IPS DF 4.7 (cell line): ENCODE measurements around the gene AXIN1.
"Not testable (repeated sequence)": the region's sequence is repeated elsewhere in the genome, so short reads cannot be mapped to it uniquely, and the experiment has no call there.

Source experiments
- DNase-seq: peaks from one replicate; pipeline ENCODE4 v3.0.0-alpha.2; 2013; ENCODE audit warnings: low spot score; ENCODE audit errors: extremely low read depth

The AXIN1 gene

DNA sequence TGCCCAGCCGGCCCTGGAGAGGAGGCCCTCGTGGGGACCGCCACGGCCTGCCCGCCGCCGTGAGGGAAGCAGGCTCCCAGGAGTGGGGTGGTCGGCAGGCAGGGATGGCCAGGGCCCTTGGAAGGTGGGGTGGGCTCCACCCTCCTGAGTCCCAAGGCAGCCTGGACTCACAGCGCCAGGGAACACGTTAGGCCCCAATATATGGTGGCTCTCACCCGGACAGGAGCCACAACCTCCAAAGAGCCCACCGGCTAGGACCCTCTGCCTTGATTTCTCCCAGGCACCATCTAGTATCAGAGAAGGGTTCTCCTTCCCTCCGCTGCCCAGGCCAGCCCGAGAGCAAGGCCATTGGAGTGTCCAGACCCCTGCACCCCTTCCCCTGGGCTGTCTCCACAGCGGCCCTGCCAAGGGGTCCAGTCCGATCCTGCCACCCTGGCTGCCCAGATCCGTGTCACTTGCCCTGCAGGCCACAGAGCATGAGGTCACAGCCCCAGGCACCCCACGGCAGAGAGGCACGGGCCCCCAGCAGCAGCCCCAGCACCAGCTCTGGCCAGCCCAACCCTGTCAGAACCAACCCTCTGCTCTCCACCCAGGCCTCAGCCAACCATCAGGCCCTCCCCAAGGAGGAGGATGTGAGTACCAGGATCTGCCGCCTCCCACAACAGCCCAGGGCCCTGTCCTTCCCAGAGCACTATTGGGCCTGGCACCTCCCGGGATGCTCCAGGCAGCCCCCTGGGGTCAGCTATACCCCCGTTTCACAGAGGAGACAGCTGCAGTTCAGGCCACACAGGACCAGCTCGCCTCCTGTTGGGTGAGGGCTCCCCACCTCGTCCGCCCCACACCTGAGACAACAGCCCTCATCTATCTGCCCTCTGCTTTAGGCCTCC lies 1.1 kb upstream of the AXIN1 start:
- no peak for DNase-seq

GRCh38 chr16:351804-352520 lies 561 bp downstream of the AXIN1 start:
- no peak for DNase-seq

- DNase-seq = no peak
These were observed 2.3 kb downstream of the AXIN1 start for GRCh38 chr16:350203-350602.

- no peak for DNase-seq
These were observed 3.3 kb downstream of the AXIN1 start for GRCh38 chr16:349211-349610.

DNA sequence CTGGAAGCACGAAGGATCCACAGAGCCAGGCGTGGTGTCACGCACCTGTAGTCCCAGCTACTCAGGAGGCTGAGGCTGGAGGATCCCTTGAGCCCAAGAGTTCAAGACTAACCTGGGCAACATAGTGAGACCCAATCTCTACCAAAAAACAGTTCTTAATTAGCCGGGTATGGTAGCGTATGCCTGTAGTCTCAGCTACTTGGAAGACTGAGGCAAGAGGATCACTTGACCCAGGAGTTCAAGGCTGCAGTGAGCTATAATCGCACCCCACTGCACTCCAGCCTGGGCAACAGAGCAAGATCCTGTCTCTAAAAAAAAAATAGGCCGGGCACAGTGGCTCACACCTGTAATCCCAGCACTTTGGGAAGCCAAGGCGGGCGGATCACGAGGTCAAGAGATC lies 4.0 kb downstream of the AXIN1 start:
- DNase-seq = not testable (repeated sequence)

DNA sequence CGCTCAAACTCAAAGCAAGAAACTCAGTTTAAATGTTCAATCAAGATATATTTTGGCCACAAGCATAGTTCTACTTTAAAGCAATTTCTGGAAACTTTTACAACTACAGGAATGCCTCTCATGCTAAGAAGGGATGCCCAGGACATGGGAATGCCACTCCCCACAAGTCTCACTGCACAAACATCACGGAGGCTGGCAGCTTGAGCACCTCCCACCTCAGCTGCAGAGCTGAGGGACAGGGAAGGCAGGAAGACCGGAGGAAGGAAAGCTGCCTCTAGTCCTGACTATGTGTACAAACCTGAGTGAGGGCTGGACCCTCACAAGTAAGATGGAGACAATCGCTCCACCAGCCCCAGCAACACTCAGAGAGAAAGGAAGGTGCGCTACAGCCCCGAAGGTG lies 5.3 kb downstream of the AXIN1 start:
- DNase-seq = no peak

- no peak for DNase-seq
These were observed 5.9 kb downstream of the AXIN1 start for GRCh38 chr16:346587-346986.

- DNase-seq = no peak
These were observed 6.8 kb downstream of the AXIN1 start for GRCh38 chr16:345772-346171.

- no peak for DNase-seq
These were observed 9.9 kb downstream of the AXIN1 start for GRCh38 chr16:342455-343213.

- not testable (repeated sequence) for DNase-seq
These were observed 10.6 kb downstream of the AXIN1 start for GRCh38 chr16:341974-342336.

DNA sequence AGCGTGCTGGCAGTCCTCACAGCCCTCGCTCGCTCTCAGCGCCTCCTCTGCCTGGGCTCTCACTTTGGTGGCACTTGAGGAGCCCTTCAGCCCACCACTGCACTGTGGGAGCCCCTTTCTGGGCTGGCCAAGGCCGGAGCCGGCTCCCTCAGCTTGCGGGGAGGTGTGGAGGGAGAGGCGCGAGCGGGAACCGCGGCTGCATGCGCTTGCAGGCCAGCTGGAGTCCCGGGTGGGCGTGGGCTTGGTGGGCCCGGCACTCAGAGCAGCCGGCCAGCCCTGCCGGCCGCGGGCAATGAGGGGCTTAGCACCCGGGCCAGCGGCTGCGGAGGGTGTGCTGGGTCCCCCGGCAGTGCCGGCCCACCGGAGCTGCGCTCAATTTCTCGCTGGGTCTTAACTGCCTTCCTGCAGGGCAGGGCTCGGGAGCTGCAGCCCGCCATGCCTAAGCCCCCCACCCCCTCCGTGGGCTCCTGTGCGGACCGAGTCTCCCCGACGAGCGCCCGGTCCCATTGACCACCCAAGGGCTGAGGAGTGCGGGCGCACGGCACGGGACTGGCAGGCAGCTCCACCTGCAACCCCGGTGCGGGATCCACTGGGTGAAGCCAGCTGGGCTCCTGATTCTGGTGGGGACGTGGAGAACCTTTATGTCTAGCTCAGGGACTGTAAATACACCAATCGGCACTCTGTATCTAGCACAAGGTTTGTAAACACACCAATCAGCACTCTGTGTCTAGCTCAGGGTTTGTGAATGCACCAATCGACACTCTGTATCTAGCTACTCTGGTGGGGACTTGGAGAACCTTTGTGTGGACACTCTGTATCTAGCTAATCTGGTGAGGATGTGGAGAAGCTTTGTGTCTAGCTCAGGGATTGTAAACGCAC lies 11.2 kb downstream of the AXIN1 start:
- DNase-seq = not testable (repeated sequence)

GRCh38 chr16:340370-341091 lies 12.0 kb downstream of the AXIN1 start:
- no peak for DNase-seq

GRCh38 chr16:339680-340079 lies 12.8 kb downstream of the AXIN1 start:
- DNase-seq = no peak

- no peak for DNase-seq
These were observed 14.4 kb downstream of the AXIN1 start for GRCh38 chr16:337975-338575.

DNA sequence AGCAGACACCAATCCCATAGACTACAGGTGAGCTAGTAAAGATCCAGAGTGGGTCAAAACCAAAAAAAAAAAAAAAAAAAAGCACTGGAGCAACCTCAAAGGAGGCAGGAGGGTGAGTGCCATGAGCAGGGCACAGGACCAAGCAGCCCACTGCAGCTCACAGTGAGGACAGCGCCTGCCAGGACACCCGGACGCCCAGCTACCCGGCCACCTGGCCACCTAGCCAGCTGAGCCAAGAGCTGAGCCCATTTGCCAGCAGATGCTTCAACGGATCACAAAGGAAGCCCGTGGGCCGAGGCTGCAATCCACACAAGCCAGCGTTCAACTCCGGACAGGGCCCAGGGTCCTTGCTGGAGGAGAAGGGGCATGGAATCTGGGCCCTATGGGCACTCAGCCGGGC lies 15.1 kb downstream of the AXIN1 start:
- no peak for DNase-seq

DNA sequence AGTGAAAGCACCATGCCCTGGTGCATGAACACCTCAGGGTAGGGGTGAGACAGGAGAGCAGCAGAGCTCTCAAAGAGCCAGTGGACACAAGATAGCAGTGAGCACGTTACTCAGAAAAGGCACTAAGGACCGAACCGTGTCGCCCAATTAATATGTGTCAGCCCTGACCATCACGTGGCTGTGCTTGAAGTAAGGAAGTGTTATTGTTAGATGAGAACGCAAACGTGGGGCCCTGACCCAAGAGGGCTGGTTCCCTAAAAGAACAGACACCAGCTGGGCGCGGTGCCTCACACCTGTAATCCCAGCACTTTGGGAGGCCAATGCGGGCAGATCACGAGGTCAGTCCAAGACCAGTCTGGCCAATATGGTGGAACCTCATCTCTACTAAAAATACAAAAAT lies 16.3 kb downstream of the AXIN1 start:
- DNase-seq = no peak

- DNase-seq = not testable (repeated sequence)
These were observed 17.5 kb downstream of the AXIN1 start for GRCh38 chr16:334861-335632.

GRCh38 chr16:334164-334832 lies 18.2 kb downstream of the AXIN1 start:
- DNase-seq = not testable (repeated sequence)
